HepG2 (cell line): ENCODE results near the gene CLIC4.

Experiments used
- ATF2 ChIP-seq: sonication (generic); formaldehyde crosslinking; IDR thresholded peaks from 2 replicates; pipeline ENCODE4 v1.4.0; 2020; ENCODE audit warnings: missing genetic modification reagents
- HOMEZ ChIP-seq: IDR thresholded peaks from 2 replicates; pipeline ENCODE4 v1.6.1; 2016; ENCODE audit warnings: low read depth
- MAZ ChIP-seq, 2 experiments: sonication (generic) in 1 of 2; formaldehyde crosslinking in 1 of 2; IDR thresholded peaks; 2 replicates each; pipeline versions ENCODE4 v1.5.0 to v1.6.1; 2012 to 2020; ENCODE audit warnings: low read depth in 2 of 2, mild to moderate bottlenecking in 2 of 2, borderline replicate concordance in 1 of 2, improper control_type of control experiment in 1 of 2, low read length in 1 of 2, missing genetic modification reagents in 1 of 2, moderate library complexity in 1 of 2
- SMC3 ChIP-seq: IDR thresholded peaks from 2 replicates; pipeline ENCODE4 v1.6.1; 2011; ENCODE audit warnings: low read length, improper control_type of control experiment
- SRSF1 ChIP-seq: fragments of 200-400 bp; formaldehyde crosslinking; optimal IDR thresholded peaks from 2 replicates; pipeline ENCODE3; 2017; ENCODE audit warnings: mild to moderate bottlenecking, low read depth, low read length, moderate library complexity
- TF ChIP-seq, protein P1 (sequence below): sonication (generic); formaldehyde crosslinking; IDR thresholded peaks from 2 replicates; pipeline ENCODE4 v1.4.0; 2020; ENCODE audit warnings: missing genetic modification reagents

DNA sequence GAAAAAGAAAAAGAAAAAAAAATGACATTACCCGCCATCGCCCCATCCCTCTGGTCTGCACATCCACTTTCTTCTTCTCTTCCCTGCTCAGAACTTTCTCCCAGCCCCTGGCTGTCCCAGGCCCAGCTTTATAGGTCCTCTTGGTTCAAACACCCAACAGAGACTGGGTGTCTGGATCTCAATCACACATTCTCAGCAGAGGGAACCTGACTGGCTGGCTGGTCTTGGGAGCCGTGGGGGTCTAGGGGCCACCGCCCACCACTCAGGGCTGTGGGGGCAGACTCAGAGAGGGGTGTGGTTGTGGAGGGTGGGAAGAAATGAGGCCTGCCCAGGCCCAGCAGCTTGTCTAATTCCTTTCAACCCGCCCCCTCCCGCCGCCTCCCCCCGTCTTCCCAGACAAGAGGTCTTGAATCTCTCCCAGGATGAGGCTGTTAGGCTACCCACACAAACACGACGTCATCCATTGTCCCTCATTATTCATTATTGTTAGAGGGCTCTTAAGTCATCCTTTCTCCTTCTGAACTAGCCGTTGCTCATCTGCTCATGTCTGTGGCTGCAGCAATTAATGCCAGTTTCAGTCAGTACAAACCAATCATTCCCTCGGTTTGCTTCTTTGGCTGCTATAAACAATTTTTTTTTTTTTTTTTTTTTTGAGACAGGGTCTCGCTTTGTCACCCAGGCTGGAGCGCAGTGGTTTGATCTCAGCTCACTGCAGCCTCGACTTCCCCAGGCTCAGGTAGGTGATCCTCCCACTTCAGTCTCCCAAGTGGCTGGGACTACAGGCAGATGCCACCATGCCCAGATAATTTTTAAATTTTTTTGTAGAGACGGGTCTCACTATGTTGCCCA lies 40.6 kb upstream of the CLIC4 start:
- TF ChIP-seq HOMEZ, result no peak
- no peak for TF ChIP-seq MAZ (IDR thresholded peaks at IDR 0.05; ENCODE audit: borderline replicate concordance, low read depth, low read length)
- TF ChIP-seq MAZ (CRISPR knock-in tag; IDR thresholded peaks at IDR 0.05; ENCODE audit: low read depth), result no peak
- TF ChIP-seq SRSF1, result no peak
- no peak for TF ChIP-seq SMC3
- no peak for TF ChIP-seq ATF2 (CRISPR knock-in tag)
- TF ChIP-seq, protein P1, sequence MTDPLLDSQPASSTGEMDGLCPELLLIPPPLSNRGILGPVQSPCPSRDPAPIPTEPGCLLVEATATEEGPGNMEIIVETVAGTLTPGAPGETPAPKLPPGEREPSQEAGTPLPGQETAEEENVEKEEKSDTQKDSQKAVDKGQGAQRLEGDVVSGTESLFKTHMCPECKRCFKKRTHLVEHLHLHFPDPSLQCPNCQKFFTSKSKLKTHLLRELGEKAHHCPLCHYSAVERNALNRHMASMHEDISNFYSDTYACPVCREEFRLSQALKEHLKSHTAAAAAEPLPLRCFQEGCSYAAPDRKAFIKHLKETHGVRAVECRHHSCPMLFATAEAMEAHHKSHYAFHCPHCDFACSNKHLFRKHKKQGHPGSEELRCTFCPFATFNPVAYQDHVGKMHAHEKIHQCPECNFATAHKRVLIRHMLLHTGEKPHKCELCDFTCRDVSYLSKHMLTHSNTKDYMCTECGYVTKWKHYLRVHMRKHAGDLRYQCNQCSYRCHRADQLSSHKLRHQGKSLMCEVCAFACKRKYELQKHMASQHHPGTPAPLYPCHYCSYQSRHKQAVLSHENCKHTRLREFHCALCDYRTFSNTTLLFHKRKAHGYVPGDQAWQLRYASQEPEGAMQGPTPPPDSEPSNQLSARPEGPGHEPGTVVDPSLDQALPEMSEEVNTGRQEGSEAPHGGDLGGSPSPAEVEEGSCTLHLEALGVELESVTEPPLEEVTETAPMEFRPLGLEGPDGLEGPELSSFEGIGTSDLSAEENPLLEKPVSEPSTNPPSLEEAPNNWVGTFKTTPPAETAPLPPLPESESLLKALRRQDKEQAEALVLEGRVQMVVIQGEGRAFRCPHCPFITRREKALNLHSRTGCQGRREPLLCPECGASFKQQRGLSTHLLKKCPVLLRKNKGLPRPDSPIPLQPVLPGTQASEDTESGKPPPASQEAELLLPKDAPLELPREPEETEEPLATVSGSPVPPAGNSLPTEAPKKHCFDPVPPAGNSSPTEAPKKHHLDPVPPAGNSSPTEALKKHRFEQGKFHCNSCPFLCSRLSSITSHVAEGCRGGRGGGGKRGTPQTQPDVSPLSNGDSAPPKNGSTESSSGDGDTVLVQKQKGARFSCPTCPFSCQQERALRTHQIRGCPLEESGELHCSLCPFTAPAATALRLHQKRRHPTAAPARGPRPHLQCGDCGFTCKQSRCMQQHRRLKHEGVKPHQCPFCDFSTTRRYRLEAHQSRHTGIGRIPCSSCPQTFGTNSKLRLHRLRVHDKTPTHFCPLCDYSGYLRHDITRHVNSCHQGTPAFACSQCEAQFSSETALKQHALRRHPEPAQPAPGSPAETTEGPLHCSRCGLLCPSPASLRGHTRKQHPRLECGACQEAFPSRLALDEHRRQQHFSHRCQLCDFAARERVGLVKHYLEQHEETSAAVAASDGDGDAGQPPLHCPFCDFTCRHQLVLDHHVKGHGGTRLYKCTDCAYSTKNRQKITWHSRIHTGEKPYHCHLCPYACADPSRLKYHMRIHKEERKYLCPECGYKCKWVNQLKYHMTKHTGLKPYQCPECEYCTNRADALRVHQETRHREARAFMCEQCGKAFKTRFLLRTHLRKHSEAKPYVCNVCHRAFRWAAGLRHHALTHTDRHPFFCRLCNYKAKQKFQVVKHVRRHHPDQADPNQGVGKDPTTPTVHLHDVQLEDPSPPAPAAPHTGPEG (CRISPR knock-in tag), result no peak
